ENCODE results near the gene GABRP.

DNA sequence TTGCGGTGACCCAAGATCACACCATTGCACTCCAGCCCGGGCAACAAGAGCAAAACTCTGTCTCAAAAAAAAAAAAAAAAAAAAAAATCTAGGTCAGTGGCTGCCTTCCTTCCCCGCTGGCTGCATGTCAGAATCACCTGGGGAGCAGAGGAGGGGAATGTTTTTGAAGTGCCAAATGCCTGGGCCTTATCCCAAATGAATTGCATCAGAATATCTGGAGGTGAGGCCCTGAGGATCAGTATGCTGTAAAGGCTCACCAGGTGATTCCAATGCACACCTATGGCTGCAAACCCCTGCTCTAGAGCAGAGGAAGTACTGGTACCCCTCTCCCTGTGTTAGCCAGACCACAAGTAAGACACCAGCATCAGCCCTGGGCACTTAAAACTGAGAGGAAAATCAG is 44.7 kb upstream of the GABRP start:
- no peak for TF ChIP-seq CTCF (IDR thresholded peaks at IDR 0.05)
- no peak for TF ChIP-seq POLR2A (IDR thresholded peaks at IDR 0.05)
